Neuronal stem cell (in vitro differentiated cells): ENCODE results near the gene IL10RB.

ENCODE experiments used
- DNase-seq: peaks from one replicate; pipeline ENCODE4 v3.0.0-alpha.2; 2013; ENCODE audit warnings: low spot score
- H2AFZ ChIP-seq: one replicate; pipeline ENCODE4 v1.6.1; 2013; ENCODE audit warnings: mild to moderate bottlenecking, low read length, inconsistent platforms
- H2AK5ac ChIP-seq: 2 replicates; pipeline ENCODE4 v1.6.1; 2013; ENCODE audit warnings: low read depth, mild to moderate bottlenecking, inconsistent platforms, low read length, moderate library complexity, mixed read lengths
- H2BK120ac ChIP-seq: 2 replicates; pipeline ENCODE4 v1.6.1; 2013; ENCODE audit warnings: low read depth, mild to moderate bottlenecking, inconsistent platforms, low read length, moderate library complexity, mixed read lengths
- H2BK12ac ChIP-seq: one replicate; pipeline ENCODE4 v1.6.1; 2013; ENCODE audit warnings: low read length, inconsistent platforms
- H2BK15ac ChIP-seq: 2 replicates; pipeline ENCODE4 v1.6.1; 2013; ENCODE audit warnings: mild to moderate bottlenecking, low read length, inconsistent platforms, mixed read lengths
- H2BK5ac ChIP-seq: one replicate; pipeline ENCODE4 v1.6.1; 2013; ENCODE audit warnings: inconsistent platforms, mild to moderate bottlenecking, low read length, moderate library complexity
- H3K14ac ChIP-seq: one replicate; pipeline ENCODE4 v1.6.1; 2013; ENCODE audit warnings: low read length, inconsistent platforms
- H3K18ac ChIP-seq: 2 replicates; pipeline ENCODE4 v1.6.1; 2013; ENCODE audit warnings: low read length, inconsistent platforms
- H3K23ac ChIP-seq: 2 replicates; pipeline ENCODE4 v1.6.1; 2013; ENCODE audit warnings: low read depth, mild to moderate bottlenecking, mixed read lengths, low read length, inconsistent platforms; ENCODE audit not compliant: poor library complexity
- H3K27ac ChIP-seq: replicated peaks from 3 replicates; pipeline ENCODE4 v1.5.1; 2013; ENCODE audit warnings: low read length, inconsistent platforms
- H3K27me3 ChIP-seq, 3 experiments: 2 replicates each; pipeline ENCODE4 v1.6.1; 2013; ENCODE audit warnings: low read length in 3 of 3, mild to moderate bottlenecking in 2 of 3, inconsistent platforms in 1 of 3, low read depth in 1 of 3, mixed read lengths in 1 of 3, moderate library complexity in 1 of 3; ENCODE audit not compliant: control insufficient read depth in 3 of 3, insufficient read depth in 3 of 3
- H3K36me3 ChIP-seq, 2 donors: replicated peaks in 1 of 2; 2 replicates each; pipeline ENCODE4 v1.6.1; 2013; ENCODE audit warnings: low read length in 2 of 2; ENCODE audit not compliant: control insufficient read depth in 2 of 2, insufficient read depth in 2 of 2
- H3K4ac ChIP-seq: 2 replicates; pipeline ENCODE4 v1.6.1; 2013; ENCODE audit warnings: inconsistent platforms, mild to moderate bottlenecking, low read length, moderate library complexity
- H3K4me1 ChIP-seq, 2 donors: 1 replicate in 1 of 2; 2 replicates in 1 of 2; pipeline ENCODE4 v1.6.1; 2013; ENCODE audit warnings: low read length in 2 of 2, low read depth in 1 of 2; ENCODE audit not compliant: control insufficient read depth in 2 of 2, insufficient read depth in 1 of 2
- H3K4me2 ChIP-seq: one replicate; pipeline ENCODE4 v1.6.1; 2013; ENCODE audit warnings: mild to moderate bottlenecking, low read length, inconsistent platforms; ENCODE audit not compliant: insufficient read depth, poor library complexity, severe bottlenecking
- H3K4me3 ChIP-seq, 2 donors: 2 replicates each; pipeline ENCODE4 v1.5.1; 2013; ENCODE audit warnings: low read length in 2 of 2, mild to moderate bottlenecking in 2 of 2, inconsistent platforms in 1 of 2, moderate library complexity in 1 of 2
- H3K79me1 ChIP-seq: one replicate; pipeline ENCODE4 v1.6.1; 2013; ENCODE audit warnings: low read depth, mild to moderate bottlenecking, inconsistent platforms, low read length, moderate library complexity
- H3K9ac ChIP-seq: one replicate; pipeline ENCODE4 v1.6.1; 2013; ENCODE audit warnings: mild to moderate bottlenecking, low read depth, low read length, inconsistent platforms; ENCODE audit not compliant: poor library complexity
- H3K9me3 ChIP-seq, 2 donors: replicated peaks in 1 of 2; 2 replicates each; pipeline versions ENCODE3 to v1.6.1; 2013; ENCODE audit warnings: low read length in 2 of 2, mild to moderate bottlenecking in 2 of 2, inconsistent platforms in 1 of 2, low read depth in 1 of 2, mixed read lengths in 1 of 2, moderate library complexity in 1 of 2; ENCODE audit not compliant: control insufficient read depth in 2 of 2, insufficient read depth in 1 of 2
- H4K8ac ChIP-seq: one replicate; pipeline ENCODE4 v1.6.1; 2013; ENCODE audit warnings: low read depth, mild to moderate bottlenecking, inconsistent platforms, low read length, moderate library complexity
- H4K91ac ChIP-seq: one replicate; pipeline ENCODE4 v1.6.1; 2013; ENCODE audit warnings: low read length, low read depth, mild to moderate bottlenecking, inconsistent platforms; ENCODE audit not compliant: poor library complexity
- WGBS, 2 donors: extraction: QIAGEN DNeasy Blood & Tissue Kit; methylation state at CpG; one replicate each; pipeline ENCODE4 v1.1.7; 2013; ENCODE audit warnings: missing lambda C conversion rate in 2 of 2, mixed read lengths in 1 of 2; ENCODE audit not compliant: insufficient read length in 2 of 2, insufficient replicate concordance in 1 of 2; ENCODE audit errors: extremely low coverage in 2 of 2; 5-methylcytosine and 5-hydroxymethylcytosine counted together

IL10RB gene

GRCh38 chr21:33313611-33314010 is 47.4 kb downstream of the IL10RB start:
- Histone ChIP-seq H4K8ac (no peak overlapping the region), H2BK15ac (no peak overlapping the region), H2AK5ac (no peak overlapping the region), H3K23ac (no peak overlapping the region), H3K27me3 (peaks cover 0 to 2% (median 0%) of the 10 kb centered on the region in 3 experiments), H3K9me3 (peaks cover 2 to 12% of the 10 kb centered on the region in 2 donors), H3K4me2 (no peak overlapping the region), H3K14ac (no peak overlapping the region), H3K27ac (no peak overlapping the region), H3K9ac (no peak overlapping the region), H3K4ac (no peak overlapping the region), H3K36me3 (no peaks in the 10 kb centered on the region), H3K79me1 (no peaks in the 10 kb centered on the region), H2BK12ac (no peak overlapping the region), H2AFZ (no peak overlapping the region), H3K4me1 (no peaks in the 10 kb centered on the region), H3K18ac (no peak overlapping the region), H2BK120ac (no peak overlapping the region), H2BK5ac (no peak overlapping the region), H4K91ac (no peak overlapping the region), H3K4me3 (no peak overlapping the region)
- no peak for DNase-seq
- WGBS, 2 donors = 100% methylated on average over 1 of the region's 4 CpGs; no CpG with 5 or more reads in 1 of the 2 donors

- no peaks in the 10 kb centered on the region for H3K4me1 ChIP-seq
- no peaks in the 10 kb centered on the region for H3K36me3 ChIP-seq
- peaks cover 0 to 2% (median 0%) of the 10 kb centered on the region in 3 experiments for H3K27me3 ChIP-seq
- H2BK120ac ChIP-seq = no peak overlapping the region
- H4K91ac ChIP-seq = no peak overlapping the region
- H3K9ac ChIP-seq = no peak overlapping the region
- no peak overlapping the region for H2BK12ac ChIP-seq
- H2BK5ac ChIP-seq = no peak overlapping the region
- H4K8ac ChIP-seq = no peak overlapping the region
- H3K4ac ChIP-seq = no peak overlapping the region
- H3K14ac ChIP-seq = no peak overlapping the region
- no peak overlapping the region for H3K18ac ChIP-seq
- DNase-seq = no peak
- H3K9me3 ChIP-seq = peaks cover 2 to 12% of the 10 kb centered on the region in 2 donors
- H2AFZ ChIP-seq = no peak overlapping the region
- no peak overlapping the region for H3K4me2 ChIP-seq
- WGBS, 2 donors = no CpG with 5 or more reads among the region's 4 CpGs
- H3K4me3 ChIP-seq = no peak overlapping the region
- no peak overlapping the region for H2AK5ac ChIP-seq
- H3K79me1 ChIP-seq = no peaks in the 10 kb centered on the region
- H2BK15ac ChIP-seq = no peak overlapping the region
- H3K23ac ChIP-seq = no peak overlapping the region
- no peak overlapping the region for H3K27ac ChIP-seq
Observed at GRCh38 chr21:33314111-33314510, 47.9 kb downstream of the IL10RB start.

GRCh38 chr21:33315946-33316710 is 50.0 kb downstream of the IL10RB start:
- Histone ChIP-seq H3K9ac (no peak overlapping the region), H3K23ac (no peak overlapping the region), H3K14ac (no peak overlapping the region), H3K4me2 (no peak overlapping the region), H3K4me1 (no peaks in the 10 kb centered on the region), H2BK12ac (no peak overlapping the region), H3K4ac (no peak overlapping the region), H2AFZ (no peak overlapping the region), H3K4me3 (no peak overlapping the region), H3K18ac (no peak overlapping the region), H3K79me1 (no peaks in the 10 kb centered on the region), H2BK5ac (no peak overlapping the region), H3K9me3 (peaks cover 2 to 9% of the 10 kb centered on the region in 2 donors), H4K91ac (no peak overlapping the region), H2BK120ac (no peak overlapping the region), H2BK15ac (no peak overlapping the region), H3K36me3 (no peaks in the 10 kb centered on the region), H3K27ac (no peak overlapping the region), H4K8ac (no peak overlapping the region), H2AK5ac (no peak overlapping the region), H3K27me3 (peaks cover 0 to 2% (median 0%) of the 10 kb centered on the region in 3 experiments)
- no CpG with 5 or more reads among the region's 5 CpGs for WGBS, 2 donors
- DNase-seq = no peak

- no peaks in the 10 kb centered on the region for H3K36me3 ChIP-seq
Observed at GRCh38 chr21:33317145-33317544, 51.0 kb downstream of the IL10RB start.

More at GRCh38 chr21:33317145-33317544, 51.0 kb downstream of the IL10RB start:
- Histone ChIP-seq H3K14ac (no peak overlapping the region), H4K91ac (no peak overlapping the region), H2BK120ac (no peak overlapping the region), H4K8ac (no peak overlapping the region), H2AK5ac (no peak overlapping the region), H3K4me1 (no peaks in the 10 kb centered on the region), H3K4me2 (no peak overlapping the region), H2BK15ac (no peak overlapping the region), H3K4ac (no peak overlapping the region), H3K18ac (no peak overlapping the region), H3K23ac (no peak overlapping the region), H2AFZ (no peak overlapping the region), H3K27ac (no peak overlapping the region), H3K9me3 (peaks cover 2 to 9% of the 10 kb centered on the region in 2 donors), H2BK5ac (no peak overlapping the region), H2BK12ac (no peak overlapping the region), H3K27me3 (peaks cover 0 to 2% (median 0%) of the 10 kb centered on the region in 3 experiments), H3K4me3 (no peak overlapping the region), H3K9ac (no peak overlapping the region), H3K79me1 (no peaks in the 10 kb centered on the region)
- no CpG with 5 or more reads among the region's 6 CpGs for WGBS, 2 donors
- no peak for DNase-seq
